IMR-90 (cell line): ENCODE measurements around the gene TPO. TPM values are rescaled to one million over a fixed set of nuclear protein-coding genes. Genes with fewer than 3 reads are reported as not detected.

Source experiments
- ATAC-seq: fragments of 200-7000 bp; cut with Tn5 transposase; 2 replicates; pipeline ENCODE4 v1.9.1; 2020; ENCODE audit warnings: low read depth, mild to moderate bottlenecking, moderate library complexity
- BruUV-seq: library from RNA; stranded (reverse); fragments of 400-500 nt; replicated peaks from 2 replicates; lab custom pipeline; 2021; lab: Mats Ljungman, UMichigan
- CTCF ChIA-PET: fragments of 300-600 bp; formaldehyde crosslinking; extraction: SDS; loops from one replicate; lab custom pipeline; 2021; ENCODE audit warnings: antibody characterized with exemption; lab: Yijun Ruan, JAX
- POLR2A ChIA-PET: fragments of 300-600 bp; sonication (Branson Sonifier 250); formaldehyde crosslinking; loops from one replicate; lab custom pipeline; 2022; ENCODE audit warnings: antibody characterized with exemption; ENCODE audit not compliant: unreplicated experiment; lab: Charles Lee
- DNase-seq: peaks from one replicate; pipeline ENCODE4 v3.0.0; 2013
- H2AFZ ChIP-seq: replicated peaks from 2 replicates; pipeline ENCODE3; 2013; ENCODE audit warnings: low read length, mild to moderate bottlenecking; ENCODE audit not compliant: poor library complexity
- H2AK5ac ChIP-seq: 2 replicates; pipeline ENCODE4 v1.6.1; 2013; ENCODE audit warnings: low read depth, low read length, inconsistent platforms
- H2AK9ac ChIP-seq: replicated peaks from 2 replicates; pipeline ENCODE3; 2013; ENCODE audit warnings: mild to moderate bottlenecking, low read depth, low read length, moderate library complexity; ENCODE audit not compliant: poor library complexity
- H2BK120ac ChIP-seq: 2 replicates; pipeline ENCODE4 v1.6.1; 2013; ENCODE audit warnings: low read depth, low read length, inconsistent platforms
- H2BK15ac ChIP-seq: 3 replicates; pipeline ENCODE4 v1.6.1; 2013; ENCODE audit warnings: low read depth, low read length, inconsistent platforms
- H2BK20ac ChIP-seq: 2 replicates; pipeline ENCODE4 v1.6.1; 2013; ENCODE audit warnings: low read depth, mild to moderate bottlenecking, inconsistent platforms, low read length, moderate library complexity
- H2BK5ac ChIP-seq: 2 replicates; pipeline ENCODE4 v1.6.1; 2013; ENCODE audit warnings: mild to moderate bottlenecking, low read depth, low read length, inconsistent platforms; ENCODE audit not compliant: poor library complexity, severe bottlenecking
- H3K14ac ChIP-seq: replicated peaks from 2 replicates; pipeline ENCODE4 v1.6.1; 2013; ENCODE audit warnings: low read depth, low read length, inconsistent platforms
- H3K18ac ChIP-seq: 2 replicates; pipeline ENCODE4 v1.6.1; 2013; ENCODE audit warnings: low read depth, low read length, control low read depth
- H3K23ac ChIP-seq: 2 replicates; pipeline ENCODE4 v1.6.1; 2013; ENCODE audit warnings: low read depth, low read length, inconsistent platforms
- H3K27ac ChIP-seq: 2 replicates; pipeline ENCODE4 v1.5.1; 2013; ENCODE audit warnings: mild to moderate bottlenecking, control low read depth, low read length; ENCODE audit not compliant: insufficient read depth
- H3K27me3 ChIP-seq: 2 replicates; pipeline ENCODE4 v1.6.1; 2013; ENCODE audit warnings: low read length; ENCODE audit not compliant: control insufficient read depth, insufficient read depth
- H3K36me3 ChIP-seq: 2 replicates; pipeline ENCODE4 v1.6.1; 2013; ENCODE audit warnings: low read length, mixed read lengths; ENCODE audit not compliant: control insufficient read depth, insufficient read depth
- H3K4ac ChIP-seq: 2 replicates; pipeline ENCODE4 v1.6.1; 2013; ENCODE audit warnings: low read depth, low read length, inconsistent platforms
- H3K4me1 ChIP-seq: 2 replicates; pipeline ENCODE4 v1.6.1; 2013; ENCODE audit warnings: low read length, mixed read lengths; ENCODE audit not compliant: control insufficient read depth, insufficient read depth
- H3K4me2 ChIP-seq: 2 replicates; pipeline ENCODE4 v1.6.1; 2013; ENCODE audit warnings: low read depth, mild to moderate bottlenecking, control low read depth, low read length, moderate library complexity
- H3K4me3 ChIP-seq: 2 replicates; pipeline ENCODE4 v1.5.1; 2013; ENCODE audit warnings: low read depth, mild to moderate bottlenecking, control low read depth, low read length, moderate library complexity; ENCODE audit not compliant: insufficient read depth
- H3K56ac ChIP-seq: 2 replicates; pipeline ENCODE4 v1.6.1; 2013; ENCODE audit warnings: low read length, inconsistent platforms; ENCODE audit not compliant: insufficient read depth; ENCODE audit errors: extremely low read depth
- H3K79me1 ChIP-seq, 2 experiments: 2 replicates each; pipeline ENCODE4 v1.6.1; 2013; ENCODE audit warnings: low read length in 2 of 2, inconsistent platforms in 1 of 2, low read depth in 1 of 2
- H3K9ac ChIP-seq: 2 replicates; pipeline ENCODE4 v1.6.1; 2013; ENCODE audit warnings: low read depth, low read length, control low read depth
- H3K9me1 ChIP-seq: 2 replicates; pipeline ENCODE4 v1.6.1; 2013; ENCODE audit warnings: low read length, inconsistent platforms; ENCODE audit not compliant: insufficient read depth
- H3K9me3 ChIP-seq: 2 replicates; pipeline ENCODE4 v1.6.1; 2013; ENCODE audit warnings: low read length; ENCODE audit not compliant: control insufficient read depth, insufficient read depth
- H4K20me1 ChIP-seq: 2 replicates; pipeline ENCODE4 v1.6.1; 2013; ENCODE audit warnings: low read length, inconsistent platforms; ENCODE audit not compliant: insufficient read depth
- H4K5ac ChIP-seq: 2 replicates; pipeline ENCODE4 v1.6.1; 2013; ENCODE audit warnings: mild to moderate bottlenecking, low read depth, low read length, control low read depth
- H4K8ac ChIP-seq, 2 experiments: 2 replicates each; pipeline ENCODE4 v1.6.1; 2013; ENCODE audit warnings: low read depth in 2 of 2, low read length in 2 of 2, control low read depth in 1 of 2, inconsistent platforms in 1 of 2
- H4K91ac ChIP-seq: 2 replicates; pipeline ENCODE4 v1.6.1; 2013; ENCODE audit warnings: low read depth, low read length, inconsistent platforms; ENCODE audit not compliant: insufficient read depth
- BHLHE40 ChIP-seq: fragments of 150-350 bp; IDR thresholded peaks from 2 replicates; pipeline ENCODE4 v1.6.1; 2016; ENCODE audit warnings: mild to moderate bottlenecking, low read depth, low read length
- CEBPB ChIP-seq: IDR thresholded peaks from 2 replicates; pipeline ENCODE4 v1.6.1; 2012; ENCODE audit warnings: low read depth, low read length, improper control_type of control experiment
- FOS ChIP-seq: fragments of 150-350 bp; IDR thresholded peaks from 2 replicates; pipeline ENCODE4 v1.6.1; 2016; ENCODE audit warnings: low read depth, low read length
- MAFK ChIP-seq: IDR thresholded peaks from 2 replicates; pipeline ENCODE4 v1.6.1; 2012; ENCODE audit warnings: low read depth, low read length, improper control_type of control experiment
- MXI1 ChIP-seq: IDR thresholded peaks from 2 replicates; pipeline ENCODE4 v1.6.1; 2012; ENCODE audit warnings: low read depth, mild to moderate bottlenecking, low read length, moderate library complexity, borderline replicate concordance
- NFE2L2 ChIP-seq: fragments of 150-350 bp; IDR thresholded peaks from 2 replicates; pipeline ENCODE4 v1.6.1; 2016; ENCODE audit warnings: low read depth, mild to moderate bottlenecking, low read length
- RCOR1 ChIP-seq: IDR thresholded peaks from 2 replicates; pipeline ENCODE4 v1.6.1; 2012; ENCODE audit warnings: mild to moderate bottlenecking, low read length, improper control_type of control experiment; ENCODE audit not compliant: insufficient replicate concordance
- RFX5 ChIP-seq: IDR thresholded peaks from 2 replicates; pipeline ENCODE4 v1.8.0; 2012; ENCODE audit warnings: low read depth, mild to moderate bottlenecking, low read length, moderate library complexity
- WGBS, 2 experiments: methylation state at CpG; one replicate each; pipeline versions ENCODE4 v1.1.5 to v1.1.7; 2013; ENCODE audit warnings: missing lambda C conversion rate in 2 of 2; ENCODE audit not compliant: insufficient read length in 1 of 2; ENCODE audit errors: extremely low coverage in 2 of 2; 5-methylcytosine and 5-hydroxymethylcytosine counted together
- dilution Hi-C: fragments of 300-500 bp; cut with HindIII; formaldehyde crosslinking; loops from one replicate; pipeline ENCODE4 v1.14.3; 2018; ENCODE audit warnings: low sequenced_read_pairs; ENCODE audit not compliant: unreplicated experiment
- in situ Hi-C: fragments of 300-500 bp; cut with MboI; formaldehyde crosslinking; loops from 3 replicates; pipeline ENCODE4 v1.14.3; 2019; ENCODE audit warnings: low sequenced_read_pairs, inconsistent platforms, mixed read lengths
- intact Hi-C: fragments of 100-400 bp; cut with micrococcal nuclease; formaldehyde crosslinking; loops from 2 replicates; pipeline ENCODE4 v1.10.0; 2022
- polyA plus RNA-seq, 3 experiments: library from polyadenylated mRNA; depleted of rRNA; stranded (reverse); fragments of >200 nt; gene quantifications; 2 replicates each; pipeline ENCODE4 v1.2.3, GENCODE V29; 2012; ENCODE audit warnings: low replicate concordance in 1 of 3
- total RNA-seq: library from RNA; depleted of rRNA; stranded (reverse); fragments of >200 nt; gene quantifications from 2 replicates; pipeline ENCODE4 v1.2.3, GENCODE V29; 2012
- TF ChIP-seq, protein P1 (sequence below): conservative IDR thresholded peaks from 2 replicates; pipeline ENCODE4 v1.5.1; 2012; ENCODE audit warnings: mild to moderate bottlenecking, low read depth, low read length, improper control_type of control experiment

Gene TPO
- total and polyA plus RNA-seq, 2 of the 4 experiments (the other 2 are of a cell fraction): not detected

DNA sequence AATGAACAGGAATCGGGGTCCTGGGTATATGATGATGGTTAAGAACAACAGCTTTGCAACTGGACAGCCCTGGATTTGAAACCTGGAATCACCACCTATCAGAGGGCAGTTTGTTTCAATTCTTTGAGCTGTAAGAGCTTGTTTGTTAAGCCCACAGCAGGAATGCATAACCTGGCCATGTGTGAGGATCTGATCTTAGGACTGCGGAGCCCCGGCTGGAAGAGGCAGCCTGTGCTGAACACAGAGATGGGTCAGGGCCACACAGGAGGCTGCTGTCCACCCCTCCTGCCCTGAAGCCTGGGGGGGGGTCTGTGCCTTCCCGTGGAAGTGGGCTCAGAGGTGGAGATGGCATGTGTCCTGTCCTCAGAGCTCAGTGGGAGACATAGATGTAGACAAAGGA, 24.3 kb downstream of the TPO start:
- Histone ChIP-seq H2BK15ac (no peak overlapping the region), H3K14ac (no peak overlapping the region), H4K91ac (no peak overlapping the region), H3K36me3 (no peaks in the 10 kb centered on the region), H3K27ac (no peak overlapping the region), H3K23ac (no peak overlapping the region), H2BK120ac (no peak overlapping the region), H2AK5ac (no peak overlapping the region), H3K56ac (no peak overlapping the region), H4K8ac (no peak overlapping the region), H3K4me2 (no peak overlapping the region), H3K27me3 (no peaks in the 10 kb centered on the region), H4K20me1 (no peaks in the 10 kb centered on the region), H2BK5ac (no peak overlapping the region), H4K5ac (no peak overlapping the region), H3K4me3 (no peak overlapping the region), H3K9me1 (no peaks in the 10 kb centered on the region), H2AFZ (peak overlapping the region; percentile 43), H3K4me1 (no peaks in the 10 kb centered on the region), H3K79me1 (no peaks in the 10 kb centered on the region), H3K18ac (no peak overlapping the region), H2BK20ac (no peak overlapping the region), H2AK9ac (no peak overlapping the region), H3K9ac (no peak overlapping the region), H3K9me3 (peaks cover 22% of the 10 kb centered on the region; the same call in 1 of the 2 replicates), H3K4ac (no peak overlapping the region)
- intact Hi-C loops (no loop called here), in situ Hi-C loops (no loop called here), dilution Hi-C loops (no loop called here)
- POLR2A ChIA-PET: no interaction called here
- no TSS peak for BruUV-seq
- no CpG with 5 or more reads among the region's 4 CpGs for WGBS, 2 experiments
- no peak for ATAC-seq
- no peak for DNase-seq
- TF ChIP-seq CEBPB (no peak), MXI1 (no peak), NFE2L2 (no peak), FOS (no peak), RCOR1 (no peak), MAFK (no peak), BHLHE40 (no peak), RFX5 (no peak)
- TF ChIP-seq, protein P1, sequence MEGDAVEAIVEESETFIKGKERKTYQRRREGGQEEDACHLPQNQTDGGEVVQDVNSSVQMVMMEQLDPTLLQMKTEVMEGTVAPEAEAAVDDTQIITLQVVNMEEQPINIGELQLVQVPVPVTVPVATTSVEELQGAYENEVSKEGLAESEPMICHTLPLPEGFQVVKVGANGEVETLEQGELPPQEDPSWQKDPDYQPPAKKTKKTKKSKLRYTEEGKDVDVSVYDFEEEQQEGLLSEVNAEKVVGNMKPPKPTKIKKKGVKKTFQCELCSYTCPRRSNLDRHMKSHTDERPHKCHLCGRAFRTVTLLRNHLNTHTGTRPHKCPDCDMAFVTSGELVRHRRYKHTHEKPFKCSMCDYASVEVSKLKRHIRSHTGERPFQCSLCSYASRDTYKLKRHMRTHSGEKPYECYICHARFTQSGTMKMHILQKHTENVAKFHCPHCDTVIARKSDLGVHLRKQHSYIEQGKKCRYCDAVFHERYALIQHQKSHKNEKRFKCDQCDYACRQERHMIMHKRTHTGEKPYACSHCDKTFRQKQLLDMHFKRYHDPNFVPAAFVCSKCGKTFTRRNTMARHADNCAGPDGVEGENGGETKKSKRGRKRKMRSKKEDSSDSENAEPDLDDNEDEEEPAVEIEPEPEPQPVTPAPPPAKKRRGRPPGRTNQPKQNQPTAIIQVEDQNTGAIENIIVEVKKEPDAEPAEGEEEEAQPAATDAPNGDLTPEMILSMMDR: no peak
- CTCF ChIA-PET: no interaction called here
